Activated CD8-positive, alpha-beta memory T cell treated with anti-CD3 and anti-CD28 coated beads for 48 hours (primary cell): ENCODE measurements around the gene CRIP1.

Experiments used
- DNase-seq, 3 experiments: peaks; one replicate each; pipeline ENCODE4 v3.0.0-alpha.2; 2020; ENCODE audit warnings: low read depth in 2 of 3, low spot score in 2 of 3

Gene CRIP1

GRCh38 chr14:105492031-105492970 lies 5.6 kb downstream of the CRIP1 start:
- DNase-seq, result no peak

- DNase-seq, result no peak
Measured at GRCh38 chr14:105492971-105493871, 6.5 kb downstream of the CRIP1 start.

- DNase-seq, result no peak
Measured at GRCh38 chr14:105493921-105494605, 7.4 kb downstream of the CRIP1 start.

- no peak for DNase-seq
Measured at GRCh38 chr14:105494606-105494929, 7.9 kb downstream of the CRIP1 start.

GRCh38 chr14:105495101-105495989 lies 8.7 kb downstream of the CRIP1 start:
- no peak for DNase-seq

- DNase-seq, result no peak
Measured at GRCh38 chr14:105495990-105496830, 9.5 kb downstream of the CRIP1 start.

GRCh38 chr14:105496831-105497591 lies 10.3 kb downstream of the CRIP1 start:
- DNase-seq, result no peak

- DNase-seq, result no peak
Measured at GRCh38 chr14:105497671-105498429, 11.2 kb downstream of the CRIP1 start.

- DNase-seq, result no peak
Measured at GRCh38 chr14:105498430-105499255, 12.0 kb downstream of the CRIP1 start.

GRCh38 chr14:105499256-105500035 lies 12.8 kb downstream of the CRIP1 start:
- no peak for DNase-seq

GRCh38 chr14:105500036-105500725 lies 13.5 kb downstream of the CRIP1 start:
- DNase-seq, result no peak

GRCh38 chr14:105500726-105501101 lies 14.0 kb downstream of the CRIP1 start:
- no peak for DNase-seq

- DNase-seq, result no peak
Measured at GRCh38 chr14:105501504-105502291, 15.0 kb downstream of the CRIP1 start.

- no peak for DNase-seq
Measured at GRCh38 chr14:105502446-105503295, 16.0 kb downstream of the CRIP1 start.
